GM21786 (cell line): ENCODE results near the gene UBE2E2.
A peak's percentile ranks its signal among the peaks of the same experiment; 100 is the strongest.
"Not testable (repeated sequence)": the region's sequence is repeated elsewhere in the genome, so short reads cannot be mapped to it uniquely, and the experiment has no call there.

Source experiments
- ATAC-seq: cut with Tn5 transposase; IDR thresholded peaks from one replicate; pipeline ENCODE4 v1.9.1; 2021; ENCODE audit not compliant: unreplicated experiment

Gene UBE2E2

DNA sequence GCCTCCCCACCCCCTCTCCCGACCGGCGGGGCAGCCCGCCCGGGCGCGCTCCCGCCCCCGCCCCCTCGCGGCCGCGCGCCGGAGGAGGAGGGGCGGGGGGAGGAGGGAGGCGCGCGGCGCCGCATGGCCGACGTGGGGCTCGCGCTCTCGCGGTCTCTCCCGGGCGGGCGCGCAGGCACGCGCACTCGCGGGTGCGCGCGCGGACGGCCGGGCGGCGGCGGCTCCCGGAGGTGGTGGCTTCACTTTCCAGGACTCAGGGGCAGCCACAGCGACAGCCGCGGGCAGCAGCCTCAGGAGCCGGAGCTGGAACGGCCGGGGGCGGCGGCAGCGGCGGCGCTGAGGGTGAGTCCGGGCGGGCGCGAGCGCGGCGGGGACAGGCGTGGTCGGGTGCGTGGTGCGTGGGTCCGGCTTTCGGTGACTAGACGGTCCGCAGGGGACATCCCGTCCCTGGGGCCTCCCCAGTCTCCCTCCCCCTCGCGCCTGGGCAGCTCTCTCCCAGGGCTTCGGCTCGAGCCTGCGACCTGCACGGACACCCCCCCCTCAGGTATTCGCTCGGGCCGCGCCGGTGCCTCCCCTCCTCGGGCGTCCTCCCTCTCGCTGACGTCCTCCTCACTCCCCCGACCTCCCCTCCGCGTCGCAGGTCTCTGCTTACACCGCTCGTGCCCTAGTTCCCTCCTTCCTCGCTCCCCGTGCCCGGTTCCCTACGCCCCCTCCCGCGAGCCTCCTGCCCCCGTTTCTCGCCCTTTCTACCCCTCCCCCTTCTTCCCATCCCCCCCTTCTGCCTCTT is at the start of gene UBE2E2:
UBE2E2 (plus strand) TSS at position 407 of the 787 bp plus-strand sequence.
- peak; percentile 62 for ATAC-seq

DNA sequence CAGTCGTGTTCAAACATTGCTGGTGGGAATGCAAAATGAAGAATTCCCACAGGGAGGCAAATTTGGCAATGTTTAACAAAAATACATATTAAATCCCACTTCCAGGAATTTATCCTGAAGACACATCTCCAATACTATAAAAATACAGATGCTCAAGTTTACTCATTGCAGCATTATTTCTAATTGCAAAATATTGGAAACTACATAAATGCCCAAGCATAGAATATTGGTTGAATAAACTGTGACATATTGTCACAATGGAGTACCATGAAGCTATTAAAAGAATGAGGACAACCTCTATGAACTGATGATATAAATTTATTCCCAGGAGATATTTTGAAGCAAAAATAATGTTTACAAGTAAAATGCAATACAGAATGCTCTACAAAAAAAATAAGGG is 49.7 kb upstream of the UBE2E2 start:
- ATAC-seq: no peak

DNA sequence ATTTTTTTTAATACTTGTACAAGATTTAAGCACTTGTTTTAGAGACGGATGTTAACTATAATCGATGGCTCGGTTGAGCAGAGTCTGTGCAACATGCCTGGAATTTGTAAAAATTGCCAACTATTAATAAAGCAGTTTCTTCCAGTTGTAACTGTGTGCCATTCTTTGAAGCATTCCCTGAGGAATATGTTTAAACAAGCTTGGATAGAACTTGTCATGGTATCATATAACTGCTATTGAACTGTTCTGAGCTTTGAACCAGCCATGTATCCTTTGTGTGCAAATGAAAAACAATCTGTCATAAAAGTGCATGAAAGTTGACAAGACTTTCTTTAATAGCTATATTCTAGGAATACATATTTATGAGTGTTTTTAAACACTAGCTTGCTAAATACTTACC is 45.8 kb upstream of the UBE2E2 start:
- ATAC-seq: no peak

DNA sequence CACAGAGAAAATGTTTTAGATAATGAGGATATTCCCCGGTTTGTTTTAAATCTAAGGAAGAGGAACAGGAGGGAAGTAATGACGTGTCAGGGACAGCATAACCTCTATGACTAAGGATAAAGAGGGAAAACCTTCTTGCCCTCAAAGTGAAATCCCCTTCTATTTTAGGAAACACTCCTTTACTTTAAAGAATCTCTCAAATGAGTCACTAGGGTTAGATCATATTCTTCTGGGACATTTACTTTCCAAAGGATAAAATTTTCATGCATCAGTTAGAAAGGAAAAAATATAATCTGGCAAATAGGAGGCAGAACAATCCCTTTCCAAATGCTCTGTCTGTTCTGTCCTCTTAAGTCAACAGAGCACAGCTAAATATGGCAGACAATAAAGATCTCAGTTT is 43.2 kb upstream of the UBE2E2 start:
- ATAC-seq: no peak

DNA sequence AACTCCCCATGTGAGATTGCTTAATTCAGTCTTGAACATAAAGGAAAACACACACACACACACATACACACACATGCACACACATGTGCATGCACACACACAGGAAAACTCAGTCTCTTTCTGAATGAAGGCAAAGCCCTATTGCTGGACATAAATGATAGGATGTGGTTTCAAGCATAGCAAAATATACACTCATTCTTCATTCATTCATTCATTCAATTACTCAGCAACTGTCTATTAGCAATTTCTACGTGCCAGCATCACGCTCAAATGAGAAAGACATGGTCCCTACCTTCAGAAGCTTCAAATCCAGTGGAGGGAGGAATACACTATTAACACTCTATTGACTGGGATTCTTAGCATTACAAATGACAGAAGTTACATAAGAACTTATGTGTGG is 41.8 kb upstream of the UBE2E2 start:
- ATAC-seq: no peak

DNA sequence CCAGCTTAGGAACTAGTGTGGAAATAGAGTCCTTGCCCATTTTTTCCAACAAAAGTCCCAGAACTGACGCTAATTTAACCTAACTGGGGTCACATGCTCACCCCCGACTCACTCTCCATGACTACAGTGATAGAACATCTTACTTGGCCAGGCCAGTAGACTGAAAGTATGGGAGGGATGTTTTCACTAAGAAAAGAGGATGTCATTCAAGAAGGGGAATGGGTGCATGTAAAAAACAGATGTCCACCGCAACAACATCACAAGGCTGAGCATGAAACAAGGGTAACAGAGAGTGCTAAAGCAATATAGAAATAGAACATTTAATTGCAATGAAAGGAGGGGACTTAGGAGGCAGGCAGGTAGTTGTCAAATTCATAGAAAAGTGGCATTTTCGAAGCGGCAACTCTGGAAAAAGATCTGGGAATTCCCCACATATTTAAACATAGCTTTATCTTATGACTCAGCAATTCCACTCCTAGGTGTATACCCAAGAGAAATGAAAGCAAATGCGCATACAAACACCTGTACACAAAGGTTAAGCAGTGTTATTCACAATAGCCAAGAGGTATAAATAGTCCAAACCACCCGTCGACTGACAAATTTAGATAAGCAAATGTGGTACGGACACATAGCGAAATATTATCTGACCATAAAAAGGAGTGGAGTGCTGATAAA is 41.1 kb upstream of the UBE2E2 start:
- ATAC-seq: peak; percentile 49

DNA sequence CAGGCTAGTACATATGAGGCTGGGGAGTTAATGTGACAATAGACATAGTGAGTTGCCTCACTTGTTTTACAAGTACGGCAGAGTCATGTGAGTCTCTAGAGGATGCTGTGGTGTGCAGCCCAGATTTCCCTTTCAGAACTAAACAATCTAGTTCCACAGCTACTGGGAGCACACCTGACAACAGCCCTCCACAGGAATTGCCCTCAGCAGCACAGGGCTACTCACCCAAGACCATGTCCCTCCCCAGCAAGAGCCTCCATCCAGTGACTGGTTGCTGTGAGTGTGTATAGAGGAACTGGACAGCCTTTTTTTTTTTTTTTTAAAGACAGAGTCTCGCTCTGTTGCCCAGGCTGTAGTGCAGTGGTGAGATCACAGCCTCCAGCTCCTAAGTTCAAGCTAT is 40.2 kb upstream of the UBE2E2 start:
- peak; percentile 58 for ATAC-seq

DNA sequence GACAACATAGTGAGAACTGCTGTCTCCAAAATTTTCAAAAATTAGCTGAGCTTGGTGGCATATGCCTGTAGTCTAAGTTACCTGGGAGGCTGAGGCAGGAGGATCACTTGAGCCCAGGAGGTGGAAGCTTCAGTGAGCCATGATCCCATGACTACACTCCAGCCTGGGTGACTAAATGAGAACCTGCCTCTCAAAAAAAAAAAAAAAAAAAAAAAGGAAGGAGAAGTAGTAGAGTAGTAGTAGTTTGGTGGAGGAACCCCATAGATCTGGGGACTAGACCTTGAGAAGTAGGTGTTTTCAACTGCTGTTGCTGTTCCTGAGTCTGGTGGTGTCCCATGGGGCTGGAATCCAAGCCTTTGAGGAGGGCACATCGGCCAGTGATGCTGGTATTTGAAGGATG is 38.4 kb upstream of the UBE2E2 start:
- no peak for ATAC-seq

DNA sequence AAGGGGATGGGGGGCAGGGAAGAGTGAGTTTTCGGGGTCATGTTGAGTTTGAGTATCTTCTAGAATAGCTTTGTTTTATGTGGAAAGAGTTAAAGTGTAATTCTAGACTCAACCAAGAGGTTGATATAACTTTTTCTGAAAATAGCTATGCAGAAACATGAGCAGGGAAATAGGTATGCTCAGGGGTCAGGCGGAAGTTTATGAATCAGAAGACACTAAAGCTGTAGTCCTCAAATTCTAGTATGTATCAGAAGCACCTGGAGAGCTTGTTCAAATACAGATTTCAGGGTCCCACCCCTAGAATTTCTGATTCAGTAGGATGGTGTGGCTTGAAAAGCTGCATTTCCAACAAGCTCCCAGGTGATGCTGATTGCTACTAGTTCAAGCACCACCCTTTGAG is 37.6 kb upstream of the UBE2E2 start:
- no peak for ATAC-seq

DNA sequence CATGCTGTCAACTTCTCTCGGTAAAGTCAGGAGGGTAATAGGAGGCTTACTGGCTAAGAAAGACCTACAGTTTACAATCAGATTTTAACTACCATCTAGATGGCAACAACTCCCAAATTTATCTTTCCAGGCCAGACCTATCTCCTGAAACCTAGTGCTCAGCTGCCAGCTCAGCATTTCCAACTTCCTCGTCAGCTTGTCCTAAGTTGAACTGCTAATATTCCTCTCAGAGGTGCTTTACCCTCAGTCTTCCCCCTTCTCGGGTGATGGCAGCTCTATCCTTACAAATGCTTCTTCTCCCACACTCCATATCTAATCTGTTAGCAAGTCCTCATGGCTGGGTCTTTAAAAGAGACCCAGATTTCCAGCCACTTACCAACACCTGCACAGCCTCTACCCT is 36.9 kb upstream of the UBE2E2 start:
- no peak for ATAC-seq

DNA sequence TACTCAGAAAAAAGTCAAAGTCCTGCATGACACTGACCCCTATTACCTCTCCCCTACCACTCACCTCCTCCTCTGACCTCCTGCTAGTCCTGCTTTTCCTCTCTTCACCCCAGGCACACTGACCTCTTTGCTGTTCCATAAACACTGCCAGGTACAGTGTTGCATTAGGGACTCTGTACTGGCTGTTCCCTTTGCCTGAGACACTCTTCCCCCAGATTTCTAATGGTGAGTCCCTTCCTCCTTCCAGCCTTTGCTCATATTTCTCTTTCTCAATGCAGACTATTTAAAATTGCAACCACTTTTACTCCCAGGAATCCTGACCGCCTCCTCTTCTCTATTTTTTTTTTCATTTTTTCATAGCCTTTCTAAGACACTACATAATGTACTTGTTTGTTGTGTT is 36.3 kb upstream of the UBE2E2 start:
- no peak for ATAC-seq

DNA sequence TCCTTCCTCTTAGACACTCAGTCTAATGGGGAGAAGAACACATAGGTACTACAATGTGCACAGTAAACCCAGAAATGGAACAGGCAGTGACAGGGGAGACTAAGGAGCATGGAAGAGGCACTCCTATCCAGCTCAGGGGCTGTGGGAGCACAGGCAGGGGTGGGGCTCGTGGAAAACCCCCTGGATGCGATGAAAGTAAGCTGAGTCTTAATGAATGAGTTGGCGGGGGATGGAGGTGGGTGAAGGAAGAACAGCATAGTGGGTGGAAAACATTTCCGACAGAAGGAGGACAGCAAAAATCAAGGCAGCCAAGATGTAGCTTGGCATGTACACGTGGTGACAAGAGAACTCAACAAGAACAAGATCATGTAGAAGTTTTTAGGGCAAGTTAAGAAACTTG is 33.6 kb upstream of the UBE2E2 start:
- no peak for ATAC-seq

DNA sequence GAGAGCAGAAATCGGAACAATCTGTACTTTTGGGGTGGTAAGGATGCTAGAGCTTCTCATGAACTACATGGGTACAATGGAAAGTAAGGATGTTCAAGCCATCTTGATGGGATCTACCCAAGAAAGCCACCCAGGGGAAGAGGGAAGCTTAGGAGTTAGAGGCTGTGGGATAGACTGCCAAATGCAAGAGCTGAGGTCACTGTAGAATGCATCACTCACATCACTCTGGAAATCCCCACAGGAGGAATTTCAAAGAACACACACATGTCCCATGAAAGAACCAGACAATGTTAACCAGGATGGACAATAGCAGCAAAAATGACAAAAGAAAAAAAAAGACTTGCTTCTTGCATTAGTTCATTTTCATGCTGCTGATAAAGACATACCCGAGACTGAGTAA is 32.8 kb upstream of the UBE2E2 start:
- no peak for ATAC-seq

DNA sequence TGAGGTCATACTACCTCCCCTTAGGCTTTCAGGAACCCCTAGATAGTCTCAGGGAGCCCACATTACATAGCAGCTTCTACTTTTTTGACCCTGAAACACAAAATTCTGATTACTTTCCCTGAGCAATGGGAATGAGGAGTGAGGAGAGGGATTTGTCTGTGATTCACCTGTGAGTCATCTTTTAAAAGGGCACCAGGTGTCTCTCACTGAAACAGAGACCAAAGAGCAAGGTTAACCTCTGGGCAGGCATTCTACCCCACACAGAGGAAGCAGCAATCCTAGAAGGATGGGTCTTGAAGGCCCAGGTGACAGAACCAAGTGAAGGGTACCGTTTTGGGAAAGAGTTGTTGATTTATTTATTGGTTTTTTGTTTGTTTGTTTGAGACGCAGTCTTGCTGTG is 31.1 kb upstream of the UBE2E2 start:
- no peak for ATAC-seq

DNA sequence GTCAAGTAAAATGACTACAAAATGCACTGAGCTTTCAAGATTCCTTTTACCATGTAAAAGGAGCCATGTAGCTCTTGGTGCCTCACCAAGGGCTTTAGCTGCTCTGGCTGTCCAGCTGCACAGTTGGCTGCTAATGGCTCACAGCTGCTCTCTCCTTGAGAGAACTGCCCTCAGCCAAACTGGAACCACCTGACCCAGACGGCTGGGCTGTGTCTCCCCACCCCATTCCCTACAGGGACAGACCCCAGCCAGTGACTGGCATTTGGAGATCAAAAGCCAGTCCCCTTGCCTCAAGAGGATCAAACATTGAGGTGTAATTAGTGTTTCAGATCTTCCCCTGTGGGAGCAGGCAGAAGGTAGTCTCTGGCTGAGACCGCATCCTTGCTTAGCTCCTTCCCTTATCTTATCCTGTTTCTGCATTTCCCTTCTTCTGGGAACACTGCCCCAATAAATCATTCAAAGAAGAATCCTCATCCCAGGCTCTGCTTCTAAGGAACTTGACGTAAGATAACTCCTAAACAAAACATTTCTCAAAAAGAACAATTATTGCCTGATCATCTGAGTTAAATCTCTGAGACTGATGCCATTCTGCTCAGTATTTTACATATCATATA is 28.6 kb upstream of the UBE2E2 start:
- no peak for ATAC-seq

DNA sequence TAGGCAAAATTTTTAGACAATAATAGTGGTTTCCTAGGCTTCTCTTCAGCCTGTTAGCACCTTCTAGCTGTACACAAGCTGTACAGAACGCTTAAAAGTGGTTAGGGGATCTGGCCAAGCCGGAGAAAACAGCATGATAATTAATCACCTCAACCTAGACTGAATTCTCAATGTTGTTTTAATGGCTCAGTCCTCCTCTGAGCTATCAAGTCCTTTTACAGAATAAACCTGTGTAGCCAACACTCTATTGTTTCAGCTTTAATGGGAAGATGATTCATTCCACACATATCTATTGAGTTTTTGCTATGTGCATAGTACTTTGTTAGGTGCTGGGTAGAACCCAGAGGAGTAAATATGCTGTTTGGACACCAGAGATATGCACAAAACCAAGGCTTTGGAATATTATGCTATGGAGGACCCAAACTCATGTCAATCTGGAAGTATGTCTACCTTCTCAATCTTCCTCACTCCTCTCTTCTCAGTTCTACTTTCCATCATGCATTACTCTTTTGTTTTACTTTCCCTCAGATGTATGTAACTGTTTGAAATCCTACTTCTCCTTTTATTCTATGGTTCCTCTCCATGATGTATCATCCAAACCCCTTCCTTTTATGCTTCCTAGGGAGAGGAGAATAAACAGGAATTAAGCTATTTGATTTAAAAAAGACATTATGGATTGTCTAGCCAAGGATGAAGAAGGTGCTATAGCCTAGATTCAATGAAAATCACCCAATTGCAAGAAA is 27.6 kb upstream of the UBE2E2 start:
- no peak for ATAC-seq

DNA sequence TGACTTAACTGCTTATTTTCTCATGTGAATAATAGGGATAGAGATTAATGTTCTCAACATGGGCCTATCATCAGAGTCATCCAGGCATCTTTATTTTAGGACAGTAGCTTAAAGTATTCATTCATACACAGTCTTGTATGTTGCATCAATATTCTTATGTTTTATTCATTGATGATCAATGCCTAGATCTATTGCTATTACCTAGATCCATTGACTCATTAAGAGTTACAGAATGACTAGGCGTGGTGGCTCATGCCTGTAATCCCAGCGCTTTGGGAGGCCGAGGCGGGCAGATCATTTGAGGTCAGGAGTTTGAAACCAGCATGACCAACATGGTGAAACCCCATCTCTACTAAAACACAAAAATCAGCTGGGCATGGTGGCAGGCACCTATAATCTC is 26.3 kb upstream of the UBE2E2 start:
- ATAC-seq: not testable (repeated sequence)

DNA sequence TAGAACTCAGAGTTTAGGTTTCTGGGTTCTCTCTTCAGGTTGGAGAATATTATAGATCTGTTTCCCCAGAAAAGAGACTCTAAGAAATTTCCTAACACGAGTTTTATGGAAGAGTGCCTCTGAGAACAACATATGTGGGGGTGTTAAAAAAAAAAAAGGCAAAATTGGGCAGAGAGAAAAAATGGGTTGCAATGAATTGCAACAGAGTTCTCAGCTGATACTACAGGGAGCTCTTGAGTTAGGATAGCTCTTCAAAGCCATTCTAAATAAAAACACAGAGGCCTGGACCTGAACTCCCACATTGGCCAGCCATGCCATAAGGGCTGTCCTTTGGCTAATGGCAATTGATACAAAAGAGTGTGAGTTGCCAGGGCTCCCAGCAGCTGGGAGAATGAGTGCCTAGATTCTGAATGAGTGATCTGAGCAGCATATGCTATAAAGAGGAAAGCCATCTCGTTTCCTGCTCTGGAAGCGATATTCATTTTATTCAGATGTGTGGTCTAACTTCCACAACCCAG is 20.1 kb upstream of the UBE2E2 start:
- ATAC-seq: no peak

DNA sequence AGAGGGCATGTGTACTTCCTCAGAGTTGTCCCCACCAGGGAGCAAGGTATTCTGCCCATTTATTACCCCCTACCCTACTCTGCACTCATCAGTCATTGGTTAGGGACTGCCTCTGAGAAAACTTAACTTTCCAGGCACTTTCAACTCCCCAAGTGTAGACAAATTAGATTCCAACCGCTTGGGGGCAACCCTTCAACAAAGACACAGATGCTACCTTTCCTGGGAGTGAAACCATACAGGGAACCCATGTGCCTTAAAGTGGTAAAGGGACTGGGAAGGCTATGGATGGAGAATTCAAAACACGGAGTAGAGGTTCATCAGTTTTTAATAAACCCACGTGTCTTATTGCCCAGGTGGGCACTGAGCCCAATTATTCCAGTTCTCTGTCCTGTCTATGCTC is 19.4 kb upstream of the UBE2E2 start:
- no peak for ATAC-seq

DNA sequence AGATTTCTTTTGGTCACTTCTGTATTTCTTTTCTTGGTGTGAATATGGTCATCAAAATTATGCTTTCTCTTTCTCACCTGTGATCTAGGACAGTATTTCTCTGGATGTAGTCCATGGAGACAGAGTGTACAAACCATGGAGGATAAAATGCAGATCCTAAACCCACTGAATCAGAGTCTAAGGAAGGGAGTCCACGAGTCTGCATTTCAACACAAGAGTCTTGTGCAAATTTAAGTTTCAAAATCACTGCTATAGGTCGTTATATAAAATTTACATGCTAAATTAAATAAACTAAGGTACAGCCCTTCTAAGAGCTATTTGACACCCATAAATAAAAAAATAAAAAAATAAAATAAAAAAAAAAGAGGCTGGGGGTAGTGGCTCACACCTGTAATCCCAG is 17.3 kb upstream of the UBE2E2 start:
- ATAC-seq: no peak

DNA sequence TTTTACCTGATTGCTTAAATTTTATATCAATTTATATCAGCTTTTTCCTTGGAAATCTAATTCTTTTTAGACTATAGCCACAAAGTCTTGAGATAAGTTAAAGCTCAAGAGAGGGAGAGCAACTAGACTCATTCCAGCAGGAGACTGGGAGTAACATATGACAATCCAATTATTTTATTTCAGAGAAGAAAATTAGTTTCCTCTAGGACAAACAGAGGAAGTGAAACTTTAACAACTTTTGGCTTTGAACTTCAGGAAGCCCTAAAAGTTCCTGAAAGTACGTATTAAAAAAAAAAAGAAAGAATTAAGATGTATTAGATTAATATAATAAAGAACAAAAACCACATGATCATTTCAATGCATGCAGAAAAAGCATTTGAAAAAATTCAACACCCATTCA is 13.9 kb upstream of the UBE2E2 start:
- ATAC-seq: no peak
